Measurements from ENCODE around the gene TRIM10. TPM values are rescaled to one million over a fixed set of nuclear protein-coding genes. Genes with fewer than 3 reads are reported as not detected.
A peak's percentile ranks its signal among the peaks of the same experiment; 100 is the strongest.

TRIM10 gene
- total and polyA plus RNA-seq, 7 donors, result 0.36 to 4.8 (median 3.1) TPM; not detected in 3

GRCh38 chr6:30163090-30163917 lies 2.3 kb upstream of the TRIM10 start, which contains the start of gene TRIM15:
TRIM15 (plus strand) TSS chr6:30163546; CDS start chr6:30163685, 139 bp downstream.
- H3K4me1 ChIP-seq, result no peaks in the 10 kb centered on the region
- H3K36me3 ChIP-seq, result no peaks in the 10 kb centered on the region
- peaks cover 0 to 8% (median 0%) of the 10 kb centered on the region in 3 donors for H3K27me3 ChIP-seq
- intact Hi-C loops (cut with DNase I), result no loop called here
- no peaks in the 10 kb centered on the region for H3K9me3 ChIP-seq
- DNase-seq, result no peak
- peak within 1 kb of the TSS in 1 of 4 donors; percentile 42 for H3K27ac ChIP-seq
- H3K4me3 ChIP-seq, result peak within 1 kb of the TSS in 1 of 4 donors; percentile 7
- peak in 1 of 2 donors; percentile 46 for TF ChIP-seq POLR2A (IDR thresholded peaks at IDR 0.05)
- no peak for TF ChIP-seq POLR2AphosphoS5 (IDR thresholded peaks at IDR 0.05)
- WGBS, 2 donors, result 16 to 65% methylated on average over 31 of the region's 31 CpGs

GRCh38 chr6:30162265-30163089 lies 1.5 kb upstream of the TRIM10 start:
- no peak for DNase-seq
- no peaks in the 10 kb centered on the region for H3K9me3 ChIP-seq
- no peak overlapping the region for H3K4me3 ChIP-seq
- 32 to 71% methylated on average over 12 of the region's 12 CpGs for WGBS, 2 donors
- peaks cover 0 to 4% (median 0%) of the 10 kb centered on the region in 3 donors for H3K27me3 ChIP-seq
- no peaks in the 10 kb centered on the region for H3K36me3 ChIP-seq
- H3K27ac ChIP-seq, result no peak overlapping the region
- TF ChIP-seq POLR2A (IDR thresholded peaks at IDR 0.05), result no peak
- no peak for TF ChIP-seq CTCF (IDR thresholded peaks at IDR 0.05)
- TF ChIP-seq EP300 (IDR thresholded peaks at IDR 0.05), result no peak
- no peak for TF ChIP-seq POLR2AphosphoS5 (IDR thresholded peaks at IDR 0.05)
- intact Hi-C loops (cut with DNase I), result no loop called here
- no peaks in the 10 kb centered on the region for H3K4me1 ChIP-seq

- Histone ChIP-seq H3K27me3 (peaks cover 0 to 12% (median 5%) of the 10 kb centered on the region in 3 donors), H3K27ac (no peak overlapping the region), H3K4me1 (no peaks in the 10 kb centered on the region), H3K36me3 (no peaks in the 10 kb centered on the region), H3K4me3 (no peak overlapping the region), H3K9me3 (no peaks in the 10 kb centered on the region)
- DNase-seq, result no peak
- WGBS, 2 donors, result 89 to 95% methylated on average over 17 of the region's 17 CpGs
- no peak for TF ChIP-seq POLR2AphosphoS5 (IDR thresholded peaks at IDR 0.05)
- TF ChIP-seq EP300 (IDR thresholded peaks at IDR 0.05), result no peak
- TF ChIP-seq CTCF (IDR thresholded peaks at IDR 0.05), result no peak
- TF ChIP-seq POLR2A (IDR thresholded peaks at IDR 0.05), result no peak
- intact Hi-C loops (cut with DNase I), result no loop called here
These were observed 815 bp downstream of the TRIM10 start for GRCh38 chr6:30160008-30160784.

- no peak for DNase-seq
- Histone ChIP-seq H3K36me3 (no peaks in the 10 kb centered on the region), H3K4me3 (no peak overlapping the region), H3K27ac (no peak overlapping the region), H3K4me1 (no peaks in the 10 kb centered on the region), H3K9me3 (no peaks in the 10 kb centered on the region), H3K27me3 (peaks cover 0 to 17% (median 5%) of the 10 kb centered on the region in 3 donors)
- TF ChIP-seq EP300 (IDR thresholded peaks at IDR 0.05), result no peak
- TF ChIP-seq POLR2AphosphoS5 (IDR thresholded peaks at IDR 0.05), result no peak
- no peak for TF ChIP-seq POLR2A (IDR thresholded peaks at IDR 0.05)
- TF ChIP-seq CTCF (IDR thresholded peaks at IDR 0.05), result no peak
- WGBS, 2 donors, result 72 to 78% methylated on average over 3 of the region's 3 CpGs
- intact Hi-C loops (cut with DNase I), result no loop called here
These were observed 2.5 kb downstream of the TRIM10 start for GRCh38 chr6:30158475-30159040.
